Cortex of kidney (tissue), 1 donor: ENCODE measurements around the gene KCNN3.

Experiments
- DNase-seq: peaks from one replicate; lab custom pipeline; 2025; lab: John Stamatoyannopoulos, UW

KCNN3 gene

DNA sequence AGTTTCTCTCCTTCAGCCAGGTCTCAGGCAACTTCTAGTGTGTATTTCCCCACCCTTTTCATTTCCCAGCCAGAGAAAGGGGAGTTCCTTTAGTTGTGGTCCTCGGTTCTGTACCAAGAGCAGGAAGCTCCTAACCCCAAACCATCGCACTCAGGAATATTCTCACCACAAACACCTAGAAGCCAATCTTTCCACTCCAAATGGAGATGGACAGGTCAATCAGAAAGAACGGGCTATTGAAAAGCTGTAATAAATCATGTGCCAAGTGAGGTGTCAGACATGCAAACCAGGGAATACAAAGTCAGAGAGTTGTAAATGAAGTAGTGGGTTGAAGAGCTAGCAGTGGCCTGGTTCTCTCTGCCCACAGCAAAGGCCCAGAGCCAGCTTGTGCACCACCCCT is 77.2 kb downstream of the KCNN3 start:
- DNase-seq: no peak

DNA sequence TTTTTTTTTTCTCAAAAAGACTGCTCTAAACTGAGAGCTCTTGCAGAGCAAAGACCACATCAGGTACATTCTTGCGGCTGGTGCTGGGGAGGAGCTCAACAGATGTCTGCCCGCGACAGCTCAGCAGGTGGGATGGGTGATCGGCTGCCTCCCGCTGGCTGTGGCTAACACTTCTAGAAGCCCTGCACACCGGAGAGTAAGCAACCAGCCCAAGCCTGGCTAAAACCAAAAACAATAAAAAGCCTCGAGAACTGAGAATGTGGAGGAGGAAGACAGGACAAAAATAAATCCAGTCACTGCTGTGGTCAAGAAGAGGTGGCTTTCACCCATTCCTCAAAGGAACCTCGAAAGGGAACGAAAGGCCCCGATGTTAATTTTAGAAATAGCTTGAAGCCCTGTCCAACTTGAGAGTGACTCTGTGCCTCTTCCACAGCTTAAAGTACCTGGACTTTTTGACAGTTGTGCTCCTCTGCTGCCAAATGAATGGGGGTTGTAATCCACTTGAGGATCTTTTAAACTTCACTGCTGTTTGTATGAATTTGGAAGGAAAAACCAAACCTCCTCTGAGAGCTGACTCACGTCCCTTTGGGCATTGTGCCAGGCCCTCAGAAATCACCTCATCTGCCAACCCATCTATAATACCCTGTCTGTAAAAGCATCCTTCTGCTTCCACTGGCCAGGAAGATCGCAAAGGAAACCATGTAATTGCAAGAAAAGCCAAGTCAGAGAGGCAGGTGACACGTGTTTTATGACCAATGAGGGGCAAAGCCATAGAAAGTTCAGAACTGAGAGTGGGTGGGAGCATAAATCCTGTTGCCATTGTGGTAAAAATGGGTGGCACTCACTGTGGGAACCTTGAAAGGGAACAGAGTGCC is 78.6 kb downstream of the KCNN3 start:
- DNase-seq: no peak

DNA sequence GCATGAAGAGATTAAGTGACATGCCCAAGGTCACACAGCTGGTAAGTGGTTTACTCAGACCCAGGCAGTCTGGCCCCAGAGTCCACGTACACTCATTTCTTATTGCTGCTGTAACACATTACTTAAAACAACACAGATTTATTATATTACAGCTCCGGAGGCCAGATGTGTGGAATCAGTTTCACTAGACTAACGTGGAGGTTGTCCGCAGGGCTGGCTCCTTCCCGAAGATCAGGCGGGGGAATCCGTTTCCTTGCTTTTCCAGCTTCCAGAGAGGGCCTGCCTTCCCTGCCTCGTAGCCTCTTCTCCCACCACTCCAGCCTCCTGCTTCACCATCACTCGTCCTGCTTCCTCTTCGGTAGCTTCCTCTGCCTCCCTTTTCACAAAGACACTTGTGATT is 81.2 kb downstream of the KCNN3 start:
- no peak for DNase-seq

DNA sequence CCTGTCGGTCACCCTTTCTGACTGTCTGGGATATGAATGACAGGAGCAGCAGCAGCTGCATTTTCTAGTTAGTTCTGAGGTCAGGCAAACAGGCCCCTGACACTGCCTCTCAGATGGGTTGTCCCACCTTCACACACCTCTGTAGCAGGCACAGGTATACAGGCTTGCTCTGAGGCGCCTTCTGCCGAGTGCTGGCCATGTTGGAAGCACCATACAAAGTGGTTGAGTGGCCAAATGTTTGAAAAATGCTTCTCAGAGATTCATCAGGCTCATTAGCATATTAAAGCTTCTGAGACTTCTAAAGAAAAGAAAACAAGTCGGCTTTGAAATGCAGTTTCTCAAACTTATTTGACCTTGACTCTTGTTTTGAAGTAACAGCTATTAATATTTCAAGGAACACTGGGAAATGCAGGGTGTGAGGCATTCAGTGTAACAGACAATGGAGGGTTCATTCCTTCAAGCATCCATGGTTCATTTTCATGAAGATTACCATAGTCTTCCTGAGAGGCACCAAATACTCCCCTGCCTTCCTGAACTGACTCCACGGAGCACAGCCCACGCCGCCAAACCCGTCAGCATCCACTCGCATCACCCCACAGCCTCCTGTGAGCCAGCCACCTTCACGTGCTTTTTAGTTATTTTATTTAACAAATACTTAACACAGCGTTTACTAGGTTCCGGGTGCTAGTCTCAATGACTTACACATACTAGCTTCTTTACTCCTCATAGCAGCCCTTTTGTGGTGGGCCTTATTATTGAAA is 81.8 kb downstream of the KCNN3 start:
- DNase-seq: no peak

DNA sequence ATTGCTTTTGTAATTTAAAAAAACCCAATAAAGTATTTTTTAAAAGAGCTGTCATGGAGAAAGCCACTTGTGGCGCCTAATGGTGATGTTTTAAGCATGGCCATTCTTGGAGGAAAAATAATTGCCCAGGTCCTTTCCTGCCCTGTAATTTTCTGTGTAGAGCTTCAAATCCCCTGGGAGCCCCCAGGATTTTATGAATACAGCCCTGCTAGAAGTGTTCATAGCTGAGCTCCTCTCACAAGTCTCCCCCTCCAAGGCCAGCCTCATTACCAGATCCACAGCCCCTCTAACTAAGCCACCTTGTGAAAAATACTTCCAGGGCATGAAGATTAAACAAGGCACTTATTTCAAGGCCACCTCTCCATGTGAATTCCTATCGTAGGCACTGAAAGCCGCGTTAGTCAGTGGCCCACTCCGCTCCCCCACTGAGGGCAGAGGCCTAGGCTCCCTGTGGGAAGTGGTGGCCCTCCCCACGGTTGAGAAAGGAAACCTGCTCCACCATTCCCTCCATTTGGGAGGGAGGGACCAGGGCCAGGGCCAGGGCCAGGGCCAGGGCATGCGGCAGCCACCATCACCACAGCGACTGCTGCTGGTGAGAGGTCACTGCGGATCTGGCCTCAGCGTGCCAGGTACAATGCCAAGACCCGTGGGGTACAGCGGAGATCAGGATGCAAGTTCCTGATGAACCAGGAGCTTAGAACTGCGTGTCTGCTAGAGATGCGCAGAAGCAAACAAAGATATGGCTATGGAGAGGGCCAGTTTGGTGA is 83.1 kb downstream of the KCNN3 start:
- DNase-seq: no peak

DNA sequence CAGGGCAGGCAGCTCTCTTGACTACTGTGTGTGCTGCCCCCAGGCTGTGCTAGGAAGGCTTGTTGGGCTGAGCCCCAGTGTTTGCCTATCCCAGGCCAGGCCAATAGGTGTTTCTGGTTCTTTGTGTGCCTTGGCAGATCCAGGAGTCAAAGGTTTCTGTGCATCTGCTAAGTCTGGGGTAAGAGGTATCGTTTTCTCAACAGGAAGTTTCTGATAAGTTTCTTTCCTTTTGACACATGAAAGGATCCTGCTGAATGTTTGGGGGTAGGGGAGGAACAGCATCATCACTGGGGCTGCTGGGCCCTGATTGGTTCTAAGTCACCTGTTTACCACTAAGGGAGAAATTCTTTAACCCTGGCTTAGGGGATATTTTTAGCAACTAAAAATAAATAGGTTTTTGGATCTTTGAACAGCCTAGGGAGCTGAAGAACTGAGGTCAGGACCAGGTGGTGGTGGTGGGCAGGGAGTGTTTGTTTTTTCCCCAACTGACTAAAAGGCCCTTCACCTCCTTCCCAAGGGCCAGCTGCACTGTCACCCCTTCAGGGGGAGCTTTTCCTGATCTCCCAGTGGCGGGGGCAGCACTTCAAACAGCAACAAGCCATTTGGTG is 85.1 kb downstream of the KCNN3 start:
- DNase-seq: no peak

DNA sequence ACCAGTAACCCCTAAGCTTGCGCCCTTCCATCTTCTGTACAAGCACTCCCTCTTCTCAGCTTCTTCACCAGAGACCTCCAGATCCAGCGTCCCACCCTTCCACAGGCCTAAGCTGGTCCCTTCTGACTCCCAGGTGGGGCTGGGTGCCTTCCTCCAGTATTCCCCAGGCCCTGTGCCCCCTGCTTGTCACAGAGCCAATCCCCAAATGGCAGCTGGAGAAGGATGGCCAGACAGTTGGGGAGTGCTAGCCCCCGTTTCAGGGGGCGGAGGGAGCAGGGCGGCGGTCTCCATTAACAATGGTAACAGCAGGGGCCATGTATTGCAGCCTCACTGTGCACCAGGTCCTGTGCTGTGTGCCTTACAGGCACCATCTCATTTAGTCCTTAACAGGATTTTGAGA is 85.7 kb downstream of the KCNN3 start:
- DNase-seq: no peak

DNA sequence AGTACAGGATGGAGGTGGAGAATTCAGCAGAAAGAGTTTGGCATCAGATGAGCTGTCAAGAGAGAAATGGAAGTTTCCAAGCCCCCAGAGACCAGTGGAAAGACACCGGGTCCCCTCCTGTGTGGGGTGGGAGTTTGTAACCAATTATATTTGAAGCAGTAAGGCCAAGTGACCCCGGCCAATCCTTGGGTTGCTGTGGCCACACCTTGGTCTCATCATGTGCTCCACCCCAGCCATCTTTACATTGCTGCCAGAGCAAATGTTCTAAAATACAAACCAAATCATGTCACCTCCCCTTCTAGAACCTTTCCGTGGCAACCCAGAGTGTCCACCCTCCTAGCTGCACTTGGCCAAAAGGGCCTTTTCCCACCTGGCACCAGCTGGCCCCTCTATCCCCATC is 86.1 kb downstream of the KCNN3 start:
- DNase-seq: no peak

DNA sequence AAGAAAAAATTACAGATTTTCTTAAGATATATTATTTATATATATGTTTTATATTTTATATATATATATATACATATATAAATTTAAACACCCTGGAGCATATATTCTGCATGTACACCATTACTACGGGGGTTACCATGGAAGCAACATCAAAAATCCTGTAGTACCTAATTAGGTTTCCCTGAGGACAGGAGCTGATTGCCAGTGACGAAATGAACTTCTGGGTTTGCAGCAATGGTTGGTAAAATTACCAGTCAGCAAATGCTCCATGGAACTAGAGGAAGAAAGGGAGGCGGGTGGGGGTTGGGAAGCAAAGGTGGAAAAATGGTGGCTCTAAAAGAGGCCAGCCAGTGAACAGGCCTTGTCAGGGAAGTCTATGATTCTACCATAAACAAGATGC is 89.5 kb downstream of the KCNN3 start:
- no peak for DNase-seq

DNA sequence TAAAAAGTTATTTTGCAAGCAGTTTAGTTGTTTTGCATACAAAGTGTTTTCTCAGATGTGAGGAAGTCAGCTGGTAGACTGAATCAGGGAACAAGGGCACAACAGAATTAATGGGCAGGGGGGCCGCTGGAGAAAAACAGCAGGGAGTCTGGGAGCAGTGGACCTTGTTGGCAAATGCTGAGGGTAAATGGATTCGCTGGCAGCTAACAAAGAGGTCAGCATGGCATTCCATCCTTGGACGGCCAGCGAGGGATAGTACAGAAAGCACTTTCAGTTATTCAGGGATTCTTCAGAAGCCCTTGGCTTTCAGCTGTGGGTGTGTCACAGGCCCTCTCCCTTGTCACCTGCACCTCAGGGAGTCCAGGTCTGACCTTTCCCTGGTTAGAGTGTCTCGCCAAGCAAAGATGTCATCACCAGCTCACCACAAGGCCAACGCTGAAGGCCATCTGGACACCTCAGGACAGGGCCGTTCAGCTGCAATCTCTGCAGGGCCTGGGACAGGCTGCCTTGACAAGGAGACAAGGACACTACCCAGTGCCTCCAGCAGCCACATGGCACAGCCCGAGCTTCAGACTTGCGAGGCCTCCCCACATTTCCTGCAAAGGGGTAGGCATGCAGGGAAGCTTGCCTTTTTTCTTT is 90.4 kb downstream of the KCNN3 start:
- no peak for DNase-seq

DNA sequence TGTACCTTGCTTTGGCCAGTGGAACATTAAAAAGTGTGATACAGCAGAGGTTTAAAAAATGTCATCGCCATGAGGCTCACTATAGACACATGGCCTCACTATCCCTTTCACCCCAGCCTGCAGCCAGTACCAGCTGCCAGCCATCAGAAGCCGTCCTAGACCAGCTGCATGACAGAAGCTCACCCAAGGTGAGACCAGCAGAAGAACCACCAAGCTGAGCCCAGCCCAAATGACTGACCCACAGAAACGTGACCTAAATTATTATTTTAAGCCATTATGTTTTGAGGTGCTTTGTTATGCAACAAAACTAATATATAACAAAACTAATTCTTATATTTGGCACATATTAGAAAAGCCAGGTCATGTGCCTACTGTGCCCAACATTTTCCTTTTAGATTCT is 91.1 kb downstream of the KCNN3 start:
- no peak for DNase-seq

DNA sequence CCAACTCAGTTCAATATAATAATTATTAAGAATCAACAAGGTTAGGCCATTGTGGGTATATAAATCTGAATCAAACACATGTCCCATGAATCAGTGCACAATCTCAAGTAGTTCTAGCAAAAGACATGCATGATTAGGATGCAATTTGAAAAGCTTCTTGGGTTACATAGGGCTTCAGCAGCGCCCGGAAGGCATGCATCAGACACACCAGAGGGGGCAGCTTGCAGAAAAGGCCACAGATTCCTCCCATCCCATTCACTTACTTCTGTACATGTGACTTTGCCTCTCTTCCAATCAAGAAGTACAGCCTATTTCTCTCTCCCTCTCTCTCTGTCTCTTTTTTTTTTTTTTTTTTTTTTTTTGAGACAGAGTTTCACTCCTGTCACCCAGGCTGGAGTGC is 91.8 kb downstream of the KCNN3 start:
- DNase-seq: no peak

DNA sequence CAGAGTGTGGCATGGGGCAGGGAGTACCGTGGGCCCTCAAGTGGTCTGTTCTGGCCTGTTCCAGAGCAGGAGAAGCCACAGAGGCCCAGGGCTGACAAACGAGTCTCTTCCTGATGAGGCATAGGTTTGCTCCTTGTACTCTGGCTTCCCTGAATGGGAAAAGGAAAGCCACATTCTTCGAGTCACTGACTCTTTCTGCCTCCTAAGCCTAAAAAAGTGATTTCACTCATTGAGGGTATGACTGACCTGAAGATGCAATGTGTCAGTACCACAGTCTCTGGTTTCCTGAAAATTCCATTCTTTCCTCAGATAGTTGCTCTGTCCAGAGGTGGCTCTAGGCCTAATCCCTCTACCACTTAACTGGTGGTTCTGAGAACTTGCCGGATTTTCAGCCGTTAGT is 92.3 kb downstream of the KCNN3 start:
- DNase-seq: no peak

DNA sequence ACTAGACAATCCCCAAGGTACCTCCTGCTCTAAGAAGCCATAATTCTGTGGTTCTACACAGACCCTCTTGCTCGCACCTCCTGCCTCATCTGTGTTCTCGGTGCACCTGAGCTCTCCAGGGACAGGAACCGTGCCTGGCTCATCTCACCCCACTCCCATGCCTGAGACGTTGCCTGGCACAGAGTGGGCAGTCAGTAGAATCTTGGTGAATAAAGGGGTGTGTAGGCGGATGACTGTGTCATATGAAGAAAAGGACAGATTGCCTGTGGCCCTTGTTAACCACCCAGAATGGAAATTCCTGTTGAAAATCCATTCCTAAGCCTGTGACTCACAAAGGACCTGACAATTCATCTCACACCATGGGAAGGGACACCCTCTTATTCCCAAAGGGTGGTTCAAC is 92.9 kb downstream of the KCNN3 start:
- DNase-seq: no peak

DNA sequence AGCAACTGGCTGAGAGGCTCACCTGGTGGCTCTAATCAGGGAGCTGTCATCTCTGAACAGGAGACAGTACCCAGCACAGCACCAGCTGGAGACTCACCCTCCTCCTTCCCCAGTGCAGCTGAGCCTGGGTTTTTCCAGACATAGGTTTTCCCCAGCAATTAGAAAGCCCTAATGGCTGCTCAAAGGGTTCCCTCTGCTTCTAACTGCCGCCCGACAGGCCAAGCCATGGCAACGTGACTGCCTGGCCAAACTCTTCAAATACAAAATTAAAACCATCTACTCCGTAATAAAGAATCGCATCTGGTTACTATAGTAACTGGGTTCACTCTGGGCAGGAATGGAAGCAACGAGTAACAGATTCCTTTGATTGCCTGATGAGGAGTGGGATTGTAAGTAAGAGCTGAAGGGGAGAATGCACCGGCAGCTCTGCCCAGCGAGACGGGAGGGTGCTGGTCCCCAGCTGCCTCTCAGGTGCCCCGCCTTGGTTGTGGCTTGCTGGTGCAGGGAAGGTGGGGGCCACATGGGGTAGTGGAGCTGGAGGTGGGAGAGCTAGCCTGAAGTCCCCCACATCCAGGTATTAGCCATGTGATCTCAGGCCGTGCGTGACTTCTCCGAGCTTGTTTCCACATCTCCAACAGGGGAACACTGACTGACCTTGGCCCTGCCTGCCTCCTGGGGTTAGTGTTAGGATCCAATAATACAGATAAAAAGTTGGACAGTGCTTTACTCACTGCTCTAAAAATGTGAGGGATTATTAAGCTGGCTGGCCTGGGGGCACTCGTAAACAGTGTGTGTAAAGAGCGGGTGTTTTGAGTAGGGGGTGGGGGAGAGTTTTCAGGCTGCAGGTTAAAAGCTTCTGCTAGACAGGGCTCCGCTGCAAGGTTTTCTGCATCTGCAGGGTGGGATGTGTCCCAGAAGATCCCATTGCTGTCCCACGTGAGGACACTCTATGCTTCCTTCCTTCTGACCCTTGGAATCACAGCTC is 94.2 kb downstream of the KCNN3 start:
- DNase-seq: no peak

DNA sequence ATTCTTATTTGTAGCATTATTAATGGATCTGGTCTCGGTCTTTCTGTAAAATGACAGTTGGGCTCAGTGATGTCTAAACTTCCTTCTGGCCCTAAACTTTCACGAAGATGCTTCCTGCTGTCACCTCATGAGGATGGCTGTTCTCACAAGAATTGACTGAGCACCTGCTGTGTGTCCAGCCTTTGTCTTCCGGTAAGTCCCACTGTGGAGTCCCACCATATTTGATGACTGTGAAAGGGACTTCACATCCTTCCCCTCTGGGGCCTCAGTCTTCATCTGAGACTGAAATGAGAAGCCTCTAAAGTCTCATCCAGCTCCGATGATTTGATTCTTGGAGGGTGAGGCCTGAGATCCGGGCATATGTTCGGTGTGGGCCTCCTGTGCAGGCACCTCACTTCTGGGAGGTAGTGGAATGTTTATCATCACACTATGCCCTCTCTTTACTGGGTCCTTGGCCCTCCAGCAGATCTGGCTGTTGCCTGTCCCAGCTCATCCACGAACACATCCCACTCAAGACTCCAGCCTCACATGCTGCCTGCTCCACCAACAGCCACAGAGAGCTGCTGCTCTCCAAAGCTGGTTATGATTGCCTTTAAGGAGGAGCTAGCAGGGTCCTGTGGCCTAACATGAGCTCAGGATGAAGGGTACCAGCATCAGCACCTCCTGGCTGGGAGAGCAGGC is 95.8 kb downstream of the KCNN3 start:
- no peak for DNase-seq

DNA sequence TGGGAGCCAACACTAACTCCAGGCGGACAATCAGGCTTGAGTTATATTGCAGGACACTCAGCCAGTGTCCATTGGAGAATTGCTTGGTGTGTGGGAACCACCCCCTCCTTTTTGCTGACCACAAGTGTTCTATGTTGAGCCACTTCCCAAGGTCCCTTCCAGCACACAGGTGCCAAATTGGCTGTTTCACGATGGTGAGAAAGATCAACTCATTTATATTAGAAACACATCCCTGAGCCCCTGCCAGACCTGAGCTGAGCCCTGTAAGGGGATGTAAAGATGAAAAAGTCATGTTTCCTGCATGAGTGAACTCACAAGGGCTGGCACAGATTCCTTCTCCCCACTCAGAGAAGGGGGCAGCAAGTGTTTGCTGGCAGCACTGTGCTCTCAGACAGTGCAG is 96.5 kb downstream of the KCNN3 start:
- no peak for DNase-seq

DNA sequence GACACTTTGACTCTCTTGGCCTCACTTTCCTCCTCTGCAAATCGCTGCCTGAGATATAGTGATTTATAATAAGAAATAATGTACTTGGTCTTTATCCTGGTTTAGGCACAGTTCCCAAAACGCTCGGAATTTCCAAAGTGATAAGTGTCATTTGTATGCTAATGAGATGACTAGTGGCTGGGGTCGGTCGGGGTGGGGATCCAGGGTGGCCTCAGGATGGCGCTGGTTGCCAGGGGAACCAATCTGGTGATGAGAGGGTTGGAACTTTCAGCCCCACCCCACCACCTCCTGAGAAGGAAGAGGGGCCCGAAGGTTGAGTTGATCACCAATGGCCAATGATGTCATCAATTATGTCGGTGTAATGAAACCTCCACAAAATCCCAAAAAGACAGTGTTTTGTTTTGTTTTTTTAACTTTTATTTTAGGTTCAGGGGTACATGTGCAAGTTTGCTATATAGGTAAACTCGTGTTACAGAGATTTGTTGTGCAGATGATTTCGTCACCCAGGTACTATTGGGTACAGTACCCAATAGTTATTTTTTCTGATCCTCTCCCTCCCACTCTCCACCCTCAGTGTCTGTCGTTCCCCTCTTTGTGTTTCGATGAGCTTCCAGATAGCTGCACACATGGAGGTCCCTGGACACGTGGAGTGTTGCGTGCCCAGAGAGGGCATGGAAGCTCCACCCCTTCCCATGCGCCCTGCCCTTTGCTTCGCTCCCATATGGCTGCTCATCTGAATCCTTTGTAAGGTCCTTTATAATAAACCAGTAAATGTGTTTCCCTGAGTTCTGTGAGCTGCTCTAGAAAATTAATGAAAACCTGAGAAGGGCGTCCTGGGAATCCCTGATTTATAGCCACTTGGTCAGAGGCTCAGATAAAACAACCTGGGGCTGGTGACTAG is 97.2 kb downstream of the KCNN3 start:
- DNase-seq: no peak

DNA sequence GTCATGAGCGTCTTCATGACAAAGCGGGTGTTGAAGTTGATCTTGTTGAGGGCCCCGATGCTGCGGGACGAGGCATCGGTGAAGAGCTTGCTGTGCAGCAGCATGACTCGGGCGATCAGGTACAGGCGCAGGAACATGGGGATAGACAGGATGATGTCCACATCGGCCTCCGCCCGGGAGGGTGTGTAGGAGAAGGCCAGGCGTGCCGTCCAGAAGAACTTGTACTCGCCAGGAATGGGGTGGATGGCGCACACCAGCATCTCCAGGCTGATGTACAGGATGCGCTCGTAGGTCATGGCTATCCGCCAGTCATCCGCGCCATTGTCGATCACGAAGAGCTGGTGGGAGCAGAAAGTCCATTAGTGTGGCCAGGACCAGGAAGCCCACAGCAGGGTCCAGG is 98.0 kb downstream of the KCNN3 start:
- DNase-seq: no peak
